SJCRH30 (cell line): Measurements from ENCODE around the gene SDC3. TPM values are rescaled to one million over a fixed set of nuclear protein-coding genes. Genes with fewer than 3 reads are reported as not detected.
A peak's percentile ranks its signal among the peaks of the same experiment; 100 is the strongest.
"Not testable (repeated sequence)": the region's sequence is repeated elsewhere in the genome, so short reads cannot be mapped to it uniquely, and the experiment has no call there.

ENCODE experiments used
- DNase-seq, 2 experiments: peaks; one replicate each; pipeline ENCODE4 v3.0.0-alpha.2; 2015 to 2020
- H3K27ac ChIP-seq: fragments of 250-450 bp; sonication (Bioruptor Pico); 2 replicates; pipeline ENCODE4 v1.5.1; 2020; ENCODE audit warnings: mild to moderate bottlenecking, moderate library complexity
- H3K27me3 ChIP-seq: fragments of 250-450 bp; sonication (Bioruptor Pico); 2 replicates; pipeline ENCODE4 v1.5.1; 2020; ENCODE audit warnings: mild to moderate bottlenecking, moderate library complexity
- H3K36me3 ChIP-seq: fragments of 250-450 bp; sonication (Bioruptor Pico); 2 replicates; pipeline ENCODE4 v1.5.1; 2020; ENCODE audit warnings: mild to moderate bottlenecking, moderate library complexity
- H3K4me1 ChIP-seq: fragments of 250-450 bp; sonication (Bioruptor Pico); 2 replicates; pipeline ENCODE4 v1.5.1; 2020; ENCODE audit warnings: mild to moderate bottlenecking, moderate library complexity
- H3K4me3 ChIP-seq: fragments of 250-450 bp; sonication (Bioruptor Pico); 2 replicates; pipeline ENCODE4 v1.5.1; 2020; ENCODE audit warnings: mild to moderate bottlenecking, moderate library complexity
- H3K9me3 ChIP-seq: fragments of 250-450 bp; sonication (Bioruptor Pico); replicated peaks from 2 replicates; pipeline ENCODE4 v1.5.1; 2020; ENCODE audit warnings: mild to moderate bottlenecking, moderate library complexity
- total RNA-seq: library from RNA; depleted of rRNA; stranded (reverse); fragments of >200 nt; shearing (Covaris generic); gene quantifications from 2 replicates; pipeline ENCODE4 v1.2.3, GENCODE V29; 2014; rRNA removed

Gene SDC3, protein sequence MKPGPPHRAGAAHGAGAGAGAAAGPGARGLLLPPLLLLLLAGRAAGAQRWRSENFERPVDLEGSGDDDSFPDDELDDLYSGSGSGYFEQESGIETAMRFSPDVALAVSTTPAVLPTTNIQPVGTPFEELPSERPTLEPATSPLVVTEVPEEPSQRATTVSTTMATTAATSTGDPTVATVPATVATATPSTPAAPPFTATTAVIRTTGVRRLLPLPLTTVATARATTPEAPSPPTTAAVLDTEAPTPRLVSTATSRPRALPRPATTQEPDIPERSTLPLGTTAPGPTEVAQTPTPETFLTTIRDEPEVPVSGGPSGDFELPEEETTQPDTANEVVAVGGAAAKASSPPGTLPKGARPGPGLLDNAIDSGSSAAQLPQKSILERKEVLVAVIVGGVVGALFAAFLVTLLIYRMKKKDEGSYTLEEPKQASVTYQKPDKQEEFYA
- 201 and 210 TPM in 2 replicates for total RNA-seq

DNA sequence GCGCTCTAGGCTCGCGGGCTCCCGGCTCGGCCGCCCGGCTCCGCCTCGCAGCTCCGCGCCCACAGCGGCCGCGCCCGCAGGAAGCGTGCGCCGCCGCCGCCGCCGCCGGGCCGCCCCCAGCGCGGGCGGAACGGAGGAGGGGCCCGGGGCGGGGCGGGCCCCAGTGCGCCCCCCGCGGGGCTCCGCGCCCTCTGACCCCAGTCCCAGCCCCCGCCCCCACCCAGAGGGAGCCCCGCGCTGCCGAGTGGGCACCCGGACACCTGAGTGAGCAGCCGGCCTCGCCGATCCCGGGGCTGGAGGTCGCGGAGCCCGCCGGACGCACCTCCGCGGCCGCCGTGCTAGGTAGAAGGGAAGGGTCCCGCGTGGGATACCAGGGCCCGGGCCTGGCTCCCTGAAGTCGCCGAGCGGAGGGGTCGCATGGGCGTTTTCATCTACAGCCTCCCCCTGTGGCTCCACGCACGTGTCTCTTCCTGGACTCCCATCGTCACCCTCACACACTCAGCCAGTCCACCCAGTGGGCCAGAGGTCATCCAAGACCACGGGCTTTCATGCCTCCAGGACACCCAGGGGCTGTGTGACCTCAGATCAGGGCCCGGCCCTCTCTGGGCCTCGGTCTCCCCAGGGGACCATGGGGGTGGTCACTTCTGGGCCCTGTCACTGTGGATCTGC, at the start of gene SDC3:
TSS of gene SDC3 (minus strand) at position 63 of the 669 bp plus-strand sequence. CDS start 172 bp downstream, outside the sequence.
- 0 out of 2 replicates have a peak, but pooled peaks cover 1% of the 10 kb centered on the region for H3K36me3 ChIP-seq
- DNase-seq, result peak; percentile 41 to 56
- H3K4me1 ChIP-seq, result peaks cover 26% of the 10 kb centered on the region
- H3K4me3 ChIP-seq, result peak within 1 kb of the TSS; percentile 82
- H3K27me3 ChIP-seq, result no peaks in the 10 kb centered on the region
- H3K27ac ChIP-seq, result peak within 1 kb of the TSS; percentile 81
- no peaks in the 10 kb centered on the region for H3K9me3 ChIP-seq

- Histone ChIP-seq H3K9me3 (no peaks in the 10 kb centered on the region), H3K4me1 (no peaks in the 10 kb centered on the region), H3K27me3 (no peaks in the 10 kb centered on the region), H3K27ac (no peak overlapping the region), H3K4me3 (no peak overlapping the region), H3K36me3 (peaks cover 83% of the 10 kb centered on the region)
- DNase-seq, result no peak
Observed at GRCh38 chr1:30957560-30958222, 49.1 kb upstream of the SDC3 start.

GRCh38 chr1:30955448-30956015, 47.0 kb upstream of the SDC3 start:
- H3K4me1 ChIP-seq, result no peaks in the 10 kb centered on the region
- no peaks in the 10 kb centered on the region for H3K9me3 ChIP-seq
- no peak overlapping the region for H3K4me3 ChIP-seq
- DNase-seq, result no peak
- H3K36me3 ChIP-seq, result peaks cover 82% of the 10 kb centered on the region
- H3K27ac ChIP-seq, result no peak overlapping the region
- H3K27me3 ChIP-seq, result no peaks in the 10 kb centered on the region

DNA sequence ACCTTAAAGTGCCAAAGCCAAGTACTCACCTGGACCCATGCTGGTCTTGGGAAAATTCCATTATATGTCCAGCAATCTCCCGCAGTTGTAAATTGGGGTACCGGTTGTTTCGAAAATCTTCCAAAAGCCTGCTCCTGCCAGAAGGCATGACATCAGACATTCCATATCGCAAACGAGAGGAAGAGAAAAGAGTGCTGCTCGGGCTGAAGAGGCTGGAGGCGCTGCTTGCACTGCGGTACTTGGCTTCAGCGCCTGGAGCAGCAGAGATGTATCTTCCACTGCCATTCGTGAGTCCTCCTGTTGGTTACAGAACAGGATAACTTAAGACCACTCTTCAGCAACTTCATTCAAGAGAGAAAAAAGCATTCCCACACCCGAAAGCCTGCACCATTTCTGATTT, 45.1 kb upstream of the SDC3 start:
- Histone ChIP-seq H3K27me3 (no peaks in the 10 kb centered on the region), H3K4me3 (no peak overlapping the region), H3K36me3 (peaks cover 79% of the 10 kb centered on the region), H3K9me3 (no peaks in the 10 kb centered on the region), H3K27ac (no peak overlapping the region), H3K4me1 (no peaks in the 10 kb centered on the region)
- no peak for DNase-seq

DNA sequence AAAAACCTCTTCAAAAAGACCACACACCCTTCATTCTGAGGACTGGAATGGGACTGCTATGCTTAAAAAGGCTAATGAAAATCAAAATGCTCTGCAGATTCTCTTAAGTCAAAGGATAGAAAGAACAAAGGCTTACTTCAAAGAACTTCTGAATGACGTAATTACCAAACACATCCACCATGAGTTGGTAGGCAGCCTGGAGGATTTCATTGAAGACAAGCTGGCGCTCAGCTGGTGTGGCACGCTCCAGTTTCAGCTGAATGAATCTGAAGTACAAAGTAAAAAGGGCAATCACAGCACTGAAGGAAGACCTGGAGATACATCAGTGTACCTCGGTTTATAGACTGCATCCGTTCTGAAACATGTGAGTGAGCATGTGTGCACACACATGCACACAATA, 43.5 kb upstream of the SDC3 start:
- no peaks in the 10 kb centered on the region for H3K27me3 ChIP-seq
- H3K36me3 ChIP-seq, result peaks cover 80% of the 10 kb centered on the region
- DNase-seq, result no peak
- no peak overlapping the region for H3K4me3 ChIP-seq
- no peaks in the 10 kb centered on the region for H3K9me3 ChIP-seq
- H3K4me1 ChIP-seq, result no peaks in the 10 kb centered on the region
- no peak overlapping the region for H3K27ac ChIP-seq

GRCh38 chr1:30950700-30951099, 42.1 kb upstream of the SDC3 start:
- H3K36me3 ChIP-seq, result peaks cover 85% of the 10 kb centered on the region
- H3K4me1 ChIP-seq, result no peaks in the 10 kb centered on the region
- no peak overlapping the region for H3K4me3 ChIP-seq
- no peak for DNase-seq
- H3K27me3 ChIP-seq, result no peaks in the 10 kb centered on the region
- H3K27ac ChIP-seq, result no peak overlapping the region
- no peaks in the 10 kb centered on the region for H3K9me3 ChIP-seq

- H3K36me3 ChIP-seq, result peaks cover 85% of the 10 kb centered on the region
- H3K9me3 ChIP-seq, result no peaks in the 10 kb centered on the region
- no peak for DNase-seq
- H3K4me1 ChIP-seq, result no peaks in the 10 kb centered on the region
- no peak overlapping the region for H3K27ac ChIP-seq
- no peak overlapping the region for H3K4me3 ChIP-seq
- no peaks in the 10 kb centered on the region for H3K27me3 ChIP-seq
Observed at GRCh38 chr1:30950053-30950452, 41.5 kb upstream of the SDC3 start.

- not testable (repeated sequence) for H3K9me3 ChIP-seq, H3K4me3 ChIP-seq, H3K4me1 ChIP-seq, H3K27ac ChIP-seq, H3K27me3 ChIP-seq, DNase-seq
- H3K36me3 ChIP-seq, result peaks cover 87% of the 10 kb centered on the region
Observed at GRCh38 chr1:30949487-30949838, 40.9 kb upstream of the SDC3 start.

GRCh38 chr1:30948813-30949486, 40.4 kb upstream of the SDC3 start:
- peaks cover 87% of the 10 kb centered on the region for H3K36me3 ChIP-seq
- H3K27me3 ChIP-seq, H3K9me3 ChIP-seq, H3K27ac ChIP-seq, DNase-seq, H3K4me1 ChIP-seq, H3K4me3 ChIP-seq: not testable (repeated sequence)

- H3K36me3 ChIP-seq, result peaks cover 87% of the 10 kb centered on the region
Observed at GRCh38 chr1:30948278-30948677, 39.7 kb upstream of the SDC3 start.

GRCh38 chr1:30947212-30947611, 38.7 kb upstream of the SDC3 start:
- Histone ChIP-seq H3K27me3 (no peaks in the 10 kb centered on the region), H3K36me3 (peaks cover 87% of the 10 kb centered on the region), H3K9me3 (no peaks in the 10 kb centered on the region), H3K4me3 (no peak overlapping the region), H3K4me1 (no peaks in the 10 kb centered on the region), H3K27ac (no peak overlapping the region)
- DNase-seq, result no peak

More at GRCh38 chr1:30948278-30948677, 39.7 kb upstream of the SDC3 start:
- no peak overlapping the region for H3K27ac ChIP-seq
- no peaks in the 10 kb centered on the region for H3K9me3 ChIP-seq
- no peaks in the 10 kb centered on the region for H3K4me1 ChIP-seq
- no peak overlapping the region for H3K4me3 ChIP-seq
- DNase-seq, result no peak
- H3K27me3 ChIP-seq, result no peaks in the 10 kb centered on the region

GRCh38 chr1:30942326-30942963, 33.9 kb upstream of the SDC3 start:
- Histone ChIP-seq H3K4me3 (no peak overlapping the region), H3K9me3 (no peaks in the 10 kb centered on the region), H3K27me3 (no peaks in the 10 kb centered on the region), H3K4me1 (no peaks in the 10 kb centered on the region), H3K36me3 (peaks cover 92% of the 10 kb centered on the region), H3K27ac (no peak overlapping the region)
- no peak for DNase-seq

- no peaks in the 10 kb centered on the region for H3K27me3 ChIP-seq
- no peak for DNase-seq
- no peak overlapping the region for H3K27ac ChIP-seq
- H3K36me3 ChIP-seq, result peaks cover 91% of the 10 kb centered on the region
- no peak overlapping the region for H3K4me3 ChIP-seq
- no peaks in the 10 kb centered on the region for H3K4me1 ChIP-seq
- no peaks in the 10 kb centered on the region for H3K9me3 ChIP-seq
Observed at GRCh38 chr1:30940541-30940940, 32.0 kb upstream of the SDC3 start.

GRCh38 chr1:30936541-30937171, 28.1 kb upstream of the SDC3 start:
- Histone ChIP-seq H3K27me3 (no peaks in the 10 kb centered on the region), H3K36me3 (peaks cover 90% of the 10 kb centered on the region), H3K9me3 (no peaks in the 10 kb centered on the region), H3K4me3 (no peak overlapping the region), H3K4me1 (no peaks in the 10 kb centered on the region), H3K27ac (no peak overlapping the region)
- no peak for DNase-seq
